Brain microvascular endothelial cell (primary cell): Measurements from ENCODE around the gene IFRD2.
"Not testable (repeated sequence)": the region's sequence is repeated elsewhere in the genome, so short reads cannot be mapped to it uniquely, and the experiment has no call there.

Source experiments
- DNase-seq: peaks from one replicate; pipeline ENCODE4 v3.0.0-alpha.2; 2020
- H3K27ac ChIP-seq: fragments of 250-450 bp; sonication (Bioruptor Pico); 2 replicates; pipeline ENCODE4 v1.5.1; 2020; ENCODE audit warnings: mild to moderate bottlenecking, moderate library complexity
- H3K27me3 ChIP-seq: fragments of 250-450 bp; sonication (Bioruptor Pico); replicated peaks from 2 replicates; pipeline ENCODE4 v1.5.1; 2020; ENCODE audit warnings: mild to moderate bottlenecking
- H3K36me3 ChIP-seq: fragments of 250-450 bp; sonication (Bioruptor Pico); replicated peaks from 2 replicates; pipeline ENCODE4 v1.5.1; 2020; ENCODE audit warnings: mild to moderate bottlenecking
- H3K4me3 ChIP-seq: 2 replicates; pipeline ENCODE4 v1.5.1; 2011; ENCODE audit warnings: low read depth, mild to moderate bottlenecking, control low read depth, low read length, moderate library complexity
- in situ Hi-C: cut with HindIII; loops from 2 replicates; pipeline ENCODE4 v1.10.0; 2017; ENCODE audit warnings: low sequenced_read_pairs, low pct_ligation_motif_present
- TF ChIP-seq, protein P1 (sequence below): IDR thresholded peaks from 2 replicates; pipeline ENCODE4 v1.5.1; 2011; ENCODE audit warnings: low read depth, mild to moderate bottlenecking, moderate library complexity, low read length, control low read depth, inconsistent platforms; ENCODE audit errors: missing control alignments

Gene IFRD2

DNA sequence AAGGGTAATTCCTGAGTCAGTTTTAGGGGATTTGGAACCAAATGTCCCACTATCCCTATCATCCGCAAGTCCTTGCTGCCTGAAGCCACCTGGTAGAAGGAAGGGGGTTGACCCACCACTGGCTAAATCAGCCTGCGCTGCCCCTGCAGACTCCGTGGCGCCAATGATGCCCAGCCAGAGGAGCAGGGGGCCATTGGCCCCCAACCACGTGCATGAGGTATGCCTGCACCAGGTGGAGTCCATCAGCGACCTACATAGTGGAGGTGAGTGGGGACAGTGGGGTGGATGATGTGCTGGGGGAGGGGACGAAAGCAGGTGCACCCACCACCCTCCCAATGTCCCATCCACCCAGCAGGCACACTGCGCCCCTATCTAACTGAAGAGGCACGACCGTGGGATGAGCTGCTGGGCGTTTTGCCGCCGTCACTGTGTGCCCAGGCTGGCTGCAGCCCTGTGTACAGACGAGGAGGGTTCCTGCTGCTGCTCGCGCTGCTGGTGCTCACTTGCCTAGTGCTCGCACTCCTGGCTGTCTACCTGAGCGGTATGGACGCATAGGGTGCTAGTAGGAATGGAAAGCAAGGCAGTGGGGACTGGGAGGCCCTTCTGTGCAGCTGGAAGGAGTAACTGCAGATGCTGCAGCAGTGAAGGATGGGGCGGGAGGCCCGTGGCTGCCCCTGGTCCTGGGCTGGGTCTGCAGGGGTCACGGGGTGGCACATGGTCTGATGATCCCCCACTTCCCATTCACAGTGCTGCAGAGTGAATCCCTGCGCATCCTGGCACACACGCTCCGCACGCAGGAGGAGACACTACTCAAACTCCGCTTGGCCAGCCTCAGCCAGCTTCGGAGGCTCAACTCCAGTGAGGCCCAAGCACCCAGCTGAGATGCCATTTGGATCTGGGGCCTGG, 5.7 kb downstream of the IFRD2 start:
- in situ Hi-C loops: no loop called here
- H3K27ac ChIP-seq: no peak overlapping the region
- DNase-seq: no peak
- TF ChIP-seq, protein P1, sequence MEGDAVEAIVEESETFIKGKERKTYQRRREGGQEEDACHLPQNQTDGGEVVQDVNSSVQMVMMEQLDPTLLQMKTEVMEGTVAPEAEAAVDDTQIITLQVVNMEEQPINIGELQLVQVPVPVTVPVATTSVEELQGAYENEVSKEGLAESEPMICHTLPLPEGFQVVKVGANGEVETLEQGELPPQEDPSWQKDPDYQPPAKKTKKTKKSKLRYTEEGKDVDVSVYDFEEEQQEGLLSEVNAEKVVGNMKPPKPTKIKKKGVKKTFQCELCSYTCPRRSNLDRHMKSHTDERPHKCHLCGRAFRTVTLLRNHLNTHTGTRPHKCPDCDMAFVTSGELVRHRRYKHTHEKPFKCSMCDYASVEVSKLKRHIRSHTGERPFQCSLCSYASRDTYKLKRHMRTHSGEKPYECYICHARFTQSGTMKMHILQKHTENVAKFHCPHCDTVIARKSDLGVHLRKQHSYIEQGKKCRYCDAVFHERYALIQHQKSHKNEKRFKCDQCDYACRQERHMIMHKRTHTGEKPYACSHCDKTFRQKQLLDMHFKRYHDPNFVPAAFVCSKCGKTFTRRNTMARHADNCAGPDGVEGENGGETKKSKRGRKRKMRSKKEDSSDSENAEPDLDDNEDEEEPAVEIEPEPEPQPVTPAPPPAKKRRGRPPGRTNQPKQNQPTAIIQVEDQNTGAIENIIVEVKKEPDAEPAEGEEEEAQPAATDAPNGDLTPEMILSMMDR: no peak
- H3K27me3 ChIP-seq: no peaks in the 10 kb centered on the region
- no peak overlapping the region for H3K4me3 ChIP-seq
- H3K36me3 ChIP-seq: peaks cover 25% of the 10 kb centered on the region

DNA sequence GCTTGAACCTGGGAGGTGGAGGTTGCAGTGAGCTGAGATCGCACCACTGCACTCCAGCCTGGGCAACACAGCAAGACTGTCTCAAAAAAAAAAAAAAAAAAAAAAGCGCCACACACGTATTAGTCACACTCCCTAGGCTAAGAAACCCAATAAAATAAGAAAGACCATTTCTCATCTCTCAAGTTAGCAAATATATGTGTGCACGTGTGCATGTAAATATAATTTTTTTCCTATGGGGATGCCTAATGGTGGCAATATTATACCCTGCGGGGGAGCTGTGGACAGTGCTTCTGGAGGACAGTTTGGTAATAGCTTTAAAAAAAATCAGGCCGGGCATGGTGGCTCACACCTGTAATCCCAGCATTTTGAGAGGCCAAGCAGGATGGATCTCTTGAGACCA, 8.1 kb downstream of the IFRD2 start:
- H3K27ac ChIP-seq, H3K4me3 ChIP-seq, H3K27me3 ChIP-seq, DNase-seq, in situ Hi-C loops: not testable (repeated sequence)
- peaks cover 14% of the 10 kb centered on the region for H3K36me3 ChIP-seq

GRCh38 chr3:50279255-50280016, 12.8 kb downstream of the IFRD2 start:
- TF ChIP-seq, protein P1: no peak
- H3K36me3 ChIP-seq: no peaks in the 10 kb centered on the region
- peaks cover 14% of the 10 kb centered on the region for H3K27me3 ChIP-seq
- no peak overlapping the region for H3K27ac ChIP-seq
- H3K4me3 ChIP-seq: no peak overlapping the region
- in situ Hi-C loops: no loop called here
- no peak for DNase-seq

DNA sequence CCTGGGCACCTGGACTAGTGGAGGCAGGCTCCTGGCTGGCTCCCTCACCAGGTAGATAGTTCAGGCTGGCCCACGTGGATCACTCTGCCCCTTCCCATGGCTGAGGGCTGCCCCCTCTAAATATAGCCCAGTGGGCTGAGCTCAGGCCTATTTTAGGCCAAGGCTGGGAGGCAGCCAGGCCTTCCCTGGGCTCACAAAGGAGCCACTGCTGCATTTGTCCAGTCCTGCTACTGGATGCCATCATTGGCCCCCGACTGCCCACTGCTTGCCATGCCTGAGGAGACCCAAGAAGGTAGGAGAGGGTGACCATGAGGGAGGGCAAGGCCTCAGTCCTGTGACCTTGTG, 13.4 kb downstream of the IFRD2 start, which contains the start of gene LSMEM2:
Gene LSMEM2 (plus strand): TSS at position 208 of the 345 bp plus-strand sequence. CDS start 27 bp downstream, at position 235.
- Histone ChIP-seq H3K36me3 (no peaks in the 10 kb centered on the region), H3K27ac (no peak within 1 kb of the TSS), H3K4me3 (no peak within 1 kb of the TSS), H3K27me3 (peaks cover 20% of the 10 kb centered on the region)
- in situ Hi-C loops: no loop called here
- no peak for DNase-seq
- TF ChIP-seq, protein P1: no peak

GRCh38 chr3:50278123-50278879, 13.9 kb downstream of the IFRD2 start:
- Histone ChIP-seq H3K27ac (no peak overlapping the region), H3K4me3 (no peak overlapping the region), H3K27me3 (peaks cover 26% of the 10 kb centered on the region), H3K36me3 (no peaks in the 10 kb centered on the region)
- DNase-seq: no peak
- TF ChIP-seq, protein P1: no peak
- in situ Hi-C loops: no loop called here

DNA sequence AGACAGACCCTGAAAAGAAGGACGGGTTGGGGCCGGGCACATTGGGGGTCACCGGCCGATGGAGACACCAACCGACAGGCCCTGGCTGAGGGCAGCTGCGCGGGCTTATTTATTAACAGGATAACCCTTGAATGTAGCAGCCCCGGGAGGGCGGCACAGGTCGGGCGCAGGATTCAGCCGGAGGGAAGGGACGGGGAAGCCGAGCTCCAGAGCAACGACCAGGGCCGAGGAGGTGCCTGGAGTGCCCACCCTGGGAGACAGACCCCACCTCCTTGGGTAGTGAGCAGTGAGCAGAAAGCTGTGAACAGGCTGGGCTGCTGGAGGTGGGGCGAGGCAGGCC, 15.5 kb downstream of the IFRD2 start:
- DNase-seq: no peak
- Histone ChIP-seq H3K36me3 (no peaks in the 10 kb centered on the region), H3K4me3 (no peak overlapping the region), H3K27ac (no peak overlapping the region), H3K27me3 (peaks cover 26% of the 10 kb centered on the region)
- TF ChIP-seq, protein P1: no peak
- in situ Hi-C loops: no loop called here
